B cell (primary cell): Measurements from ENCODE around the gene LRRC10B.

ENCODE experiments used
- EZH2 ChIP-seq: IDR thresholded peaks from 2 replicates; pipeline ENCODE4 v1.6.1; 2012; ENCODE audit warnings: borderline replicate concordance, low read depth, mild to moderate bottlenecking, moderate library complexity, low read length; ENCODE audit not compliant: insufficient read depth, poor library complexity, severe bottlenecking
- TF ChIP-seq, protein P1 (sequence below): fragments of 200-600 bp; IDR thresholded peaks from one replicate; pipeline ENCODE4 v1.8.0; 2022; ENCODE audit warnings: antibody characterized with exemption, mild to moderate bottlenecking

DNA sequence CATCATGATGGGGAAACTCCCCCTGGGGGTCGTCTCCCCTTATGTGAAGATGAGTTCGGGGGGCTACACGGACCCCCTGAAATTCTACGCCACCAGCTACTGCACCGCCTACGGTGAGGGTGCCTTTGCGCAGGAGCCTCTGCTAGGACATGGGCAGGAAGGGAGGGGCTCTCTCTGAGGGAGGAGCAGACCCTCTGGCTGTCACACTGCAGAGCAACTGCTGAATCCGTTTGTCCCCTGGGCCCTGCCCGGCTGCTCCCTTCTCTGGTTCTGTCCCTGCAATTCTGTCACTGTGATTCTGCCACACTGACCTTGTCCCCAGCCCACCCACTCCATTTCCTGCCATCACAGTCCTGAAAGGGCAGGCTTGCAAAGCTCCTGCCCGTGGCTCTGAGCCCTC is 26.7 kb upstream of the LRRC10B start:
- TF ChIP-seq, protein P1, sequence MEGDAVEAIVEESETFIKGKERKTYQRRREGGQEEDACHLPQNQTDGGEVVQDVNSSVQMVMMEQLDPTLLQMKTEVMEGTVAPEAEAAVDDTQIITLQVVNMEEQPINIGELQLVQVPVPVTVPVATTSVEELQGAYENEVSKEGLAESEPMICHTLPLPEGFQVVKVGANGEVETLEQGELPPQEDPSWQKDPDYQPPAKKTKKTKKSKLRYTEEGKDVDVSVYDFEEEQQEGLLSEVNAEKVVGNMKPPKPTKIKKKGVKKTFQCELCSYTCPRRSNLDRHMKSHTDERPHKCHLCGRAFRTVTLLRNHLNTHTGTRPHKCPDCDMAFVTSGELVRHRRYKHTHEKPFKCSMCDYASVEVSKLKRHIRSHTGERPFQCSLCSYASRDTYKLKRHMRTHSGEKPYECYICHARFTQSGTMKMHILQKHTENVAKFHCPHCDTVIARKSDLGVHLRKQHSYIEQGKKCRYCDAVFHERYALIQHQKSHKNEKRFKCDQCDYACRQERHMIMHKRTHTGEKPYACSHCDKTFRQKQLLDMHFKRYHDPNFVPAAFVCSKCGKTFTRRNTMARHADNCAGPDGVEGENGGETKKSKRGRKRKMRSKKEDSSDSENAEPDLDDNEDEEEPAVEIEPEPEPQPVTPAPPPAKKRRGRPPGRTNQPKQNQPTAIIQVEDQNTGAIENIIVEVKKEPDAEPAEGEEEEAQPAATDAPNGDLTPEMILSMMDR: no peak
- no peak for TF ChIP-seq EZH2
